CD4-positive, alpha-beta T cell treated with Interferon alpha-2 for 1 hour (primary cell): Measurements from ENCODE around the gene PPP1R12B.
"Not testable (repeated sequence)": the region's sequence is repeated elsewhere in the genome, so short reads cannot be mapped to it uniquely, and the experiment has no call there.

Source experiments
- DNase-seq, 2 donors: peaks; one replicate each; pipeline ENCODE4 v3.0.0-alpha.2; 2020 to 2022

PPP1R12B gene

GRCh38 chr1:202349206-202349928, 868 bp downstream of the PPP1R12B start:
- peak; percentile 4 to 20 for DNase-seq

GRCh38 chr1:202351725-202352124, 3.2 kb downstream of the PPP1R12B start:
- no peak for DNase-seq

- DNase-seq, result not testable (repeated sequence)
These were observed 4.2 kb downstream of the PPP1R12B start for GRCh38 chr1:202352583-202353197.

GRCh38 chr1:202355944-202356553, 7.5 kb downstream of the PPP1R12B start:
- no peak for DNase-seq

- DNase-seq, result no peak
These were observed 9.0 kb downstream of the PPP1R12B start for GRCh38 chr1:202357506-202357905.

- no peak for DNase-seq
These were observed 12.7 kb downstream of the PPP1R12B start for GRCh38 chr1:202361224-202361623.

GRCh38 chr1:202361701-202362100, 13.2 kb downstream of the PPP1R12B start:
- DNase-seq, result no peak

- DNase-seq, result no peak
These were observed 13.7 kb downstream of the PPP1R12B start for GRCh38 chr1:202362212-202362611.

GRCh38 chr1:202365092-202365815, 16.8 kb downstream of the PPP1R12B start:
- no peak for DNase-seq

- DNase-seq, result no peak
These were observed 18.8 kb downstream of the PPP1R12B start for GRCh38 chr1:202367271-202367670.

GRCh38 chr1:202370906-202371305, 22.4 kb downstream of the PPP1R12B start:
- not testable (repeated sequence) for DNase-seq

- no peak for DNase-seq
These were observed 25.6 kb downstream of the PPP1R12B start for GRCh38 chr1:202374099-202374498.

GRCh38 chr1:202375175-202375574, 26.7 kb downstream of the PPP1R12B start:
- not testable (repeated sequence) for DNase-seq

GRCh38 chr1:202376247-202376646, 27.7 kb downstream of the PPP1R12B start:
- no peak for DNase-seq

- peak in 1 of 2 donors; percentile 20 for DNase-seq
These were observed 31.5 kb downstream of the PPP1R12B start for GRCh38 chr1:202379884-202380529.

- DNase-seq, result not testable (repeated sequence)
These were observed 32.0 kb downstream of the PPP1R12B start for GRCh38 chr1:202380535-202380934.

- not testable (repeated sequence) for DNase-seq
These were observed 33.4 kb downstream of the PPP1R12B start for GRCh38 chr1:202381867-202382266.

- DNase-seq, result not testable (repeated sequence)
These were observed 47.3 kb downstream of the PPP1R12B start for GRCh38 chr1:202395831-202396230.

GRCh38 chr1:202397256-202397655, 48.8 kb downstream of the PPP1R12B start:
- DNase-seq, result no peak

- DNase-seq, result not testable (repeated sequence)
These were observed 49.9 kb downstream of the PPP1R12B start for GRCh38 chr1:202398439-202398838.

- not testable (repeated sequence) for DNase-seq
These were observed 53.3 kb downstream of the PPP1R12B start for GRCh38 chr1:202401771-202402170.

GRCh38 chr1:202403381-202403780, 54.9 kb downstream of the PPP1R12B start:
- DNase-seq, result not testable (repeated sequence)

- DNase-seq, result no peak
These were observed 57.4 kb downstream of the PPP1R12B start for GRCh38 chr1:202405928-202406327.
